IPS-18a (cell line): ENCODE results near the gene SLC15A2.

Experiments
- H3K27ac ChIP-seq: one replicate; pipeline ENCODE4 v1.5.1; 2013; ENCODE audit warnings: low read length
- H3K27me3 ChIP-seq: one replicate; pipeline ENCODE4 v1.6.1; 2013; ENCODE audit warnings: mild to moderate bottlenecking, low read length; ENCODE audit not compliant: control insufficient read depth, insufficient read depth
- H3K36me3 ChIP-seq: one replicate; pipeline ENCODE4 v1.6.1; 2013; ENCODE audit warnings: low read depth, low read length; ENCODE audit not compliant: control insufficient read depth
- H3K4me1 ChIP-seq: one replicate; pipeline ENCODE4 v1.6.1; 2013; ENCODE audit warnings: low read depth, low read length; ENCODE audit not compliant: control insufficient read depth
- H3K4me3 ChIP-seq: one replicate; pipeline ENCODE4 v1.5.1; 2013; ENCODE audit warnings: low read length
- H3K9ac ChIP-seq: one replicate; pipeline ENCODE4 v1.6.1; 2013; ENCODE audit warnings: mild to moderate bottlenecking, low read length, moderate library complexity
- H3K9me3 ChIP-seq: one replicate; pipeline ENCODE4 v1.6.1; 2013; ENCODE audit warnings: low read depth, low read length; ENCODE audit not compliant: control insufficient read depth

SLC15A2 gene

DNA sequence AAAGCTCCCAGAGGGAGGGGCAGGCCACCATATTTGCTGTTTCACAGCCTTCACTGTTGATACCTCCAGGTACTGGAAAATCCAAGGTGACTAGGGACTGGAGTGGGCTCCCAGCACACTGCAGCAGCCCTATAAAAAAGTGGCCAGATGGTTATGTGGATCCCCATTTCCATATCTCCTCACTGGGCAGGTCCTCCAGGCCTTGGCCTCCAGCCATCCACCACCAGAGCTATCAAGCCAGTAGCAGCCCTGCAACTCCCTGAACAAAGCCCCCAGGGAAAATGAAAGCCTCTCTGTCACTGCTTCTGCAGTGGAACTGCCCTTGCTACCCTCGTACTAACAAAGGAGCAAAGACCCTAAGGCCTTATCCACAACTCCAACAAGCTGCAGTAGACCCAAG lies 69.4 kb downstream of the SLC15A2 start:
- H3K27me3 ChIP-seq, result no peaks in the 10 kb centered on the region
- no peaks in the 10 kb centered on the region for H3K9me3 ChIP-seq
- no peak overlapping the region for H3K9ac ChIP-seq
- no peak overlapping the region for H3K27ac ChIP-seq
- peaks cover 4% of the 10 kb centered on the region for H3K4me1 ChIP-seq
- no peaks in the 10 kb centered on the region for H3K36me3 ChIP-seq
- no peak overlapping the region for H3K4me3 ChIP-seq

DNA sequence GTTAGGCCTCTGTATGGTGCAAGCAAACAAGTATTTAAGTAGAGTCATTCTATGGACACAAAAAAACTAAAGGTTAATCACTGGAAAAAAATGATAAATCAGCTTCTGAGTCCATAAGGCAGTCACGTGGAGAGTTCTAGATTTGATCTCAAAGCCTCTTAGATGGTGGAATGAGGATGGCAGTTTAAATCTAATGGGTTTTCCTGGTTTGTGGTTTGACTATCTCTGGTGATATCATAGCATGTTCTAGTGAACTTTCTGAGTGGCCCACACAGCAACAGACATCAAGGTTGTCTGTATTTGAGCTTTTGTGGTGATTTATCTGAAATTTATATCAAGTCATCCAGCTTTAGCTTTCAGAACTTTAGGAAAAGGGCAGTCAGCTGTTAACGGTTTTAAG lies 75.4 kb downstream of the SLC15A2 start:
- Histone ChIP-seq H3K4me3 (no peak overlapping the region), H3K4me1 (no peaks in the 10 kb centered on the region), H3K27ac (no peak overlapping the region), H3K27me3 (no peaks in the 10 kb centered on the region), H3K9me3 (no peaks in the 10 kb centered on the region), H3K36me3 (no peaks in the 10 kb centered on the region), H3K9ac (no peak overlapping the region)

DNA sequence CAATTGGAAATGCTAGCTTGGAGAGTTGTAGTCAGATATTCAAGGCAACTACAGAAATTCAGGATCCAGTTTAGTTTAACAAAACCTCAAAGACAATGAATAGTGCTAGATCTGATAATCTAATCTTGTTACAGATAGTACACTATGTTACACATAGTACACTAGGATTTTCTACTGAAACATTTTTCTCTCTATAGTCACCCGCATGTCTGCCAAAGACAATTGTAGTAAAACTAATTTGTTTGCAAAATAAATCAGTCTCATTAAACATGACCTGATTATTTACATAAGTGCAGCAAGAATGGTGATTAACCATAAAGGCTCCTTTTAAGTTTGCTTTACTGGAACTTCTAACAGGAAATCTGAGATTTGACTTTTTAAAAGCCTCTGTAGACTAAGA lies 75.8 kb downstream of the SLC15A2 start:
- H3K4me3 ChIP-seq, result no peak overlapping the region
- no peaks in the 10 kb centered on the region for H3K4me1 ChIP-seq
- H3K36me3 ChIP-seq, result no peaks in the 10 kb centered on the region
- no peaks in the 10 kb centered on the region for H3K9me3 ChIP-seq
- H3K27ac ChIP-seq, result no peak overlapping the region
- H3K9ac ChIP-seq, result no peak overlapping the region
- H3K27me3 ChIP-seq, result no peaks in the 10 kb centered on the region

DNA sequence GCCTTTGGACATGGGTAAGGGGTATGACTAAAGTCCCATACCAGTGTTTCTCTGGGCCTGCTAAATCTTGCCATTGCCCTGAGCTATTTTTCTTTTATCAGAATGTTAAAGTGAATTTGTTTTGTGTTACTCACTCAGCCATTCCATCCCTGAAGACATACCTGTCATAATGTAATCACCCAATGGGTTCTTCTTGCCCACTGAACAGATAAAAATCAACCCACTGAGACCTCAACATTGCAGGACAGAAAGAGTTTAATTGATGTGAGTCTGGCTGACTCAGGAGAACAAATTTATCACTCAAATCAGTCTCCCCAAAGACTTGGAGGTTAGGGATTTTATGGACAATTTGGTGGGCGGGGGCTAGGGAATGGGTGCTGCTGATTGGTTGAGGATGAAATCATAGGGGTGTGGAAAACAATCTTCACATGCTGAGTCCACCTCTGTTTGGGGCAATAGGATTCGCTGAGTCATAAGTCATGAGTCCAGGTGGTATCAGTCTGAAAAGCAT lies 80.5 kb downstream of the SLC15A2 start:
- no peak overlapping the region for H3K27ac ChIP-seq
- no peak overlapping the region for H3K9ac ChIP-seq
- no peak overlapping the region for H3K4me3 ChIP-seq
- no peaks in the 10 kb centered on the region for H3K9me3 ChIP-seq
- no peaks in the 10 kb centered on the region for H3K36me3 ChIP-seq
- no peaks in the 10 kb centered on the region for H3K27me3 ChIP-seq
- H3K4me1 ChIP-seq, result no peaks in the 10 kb centered on the region

DNA sequence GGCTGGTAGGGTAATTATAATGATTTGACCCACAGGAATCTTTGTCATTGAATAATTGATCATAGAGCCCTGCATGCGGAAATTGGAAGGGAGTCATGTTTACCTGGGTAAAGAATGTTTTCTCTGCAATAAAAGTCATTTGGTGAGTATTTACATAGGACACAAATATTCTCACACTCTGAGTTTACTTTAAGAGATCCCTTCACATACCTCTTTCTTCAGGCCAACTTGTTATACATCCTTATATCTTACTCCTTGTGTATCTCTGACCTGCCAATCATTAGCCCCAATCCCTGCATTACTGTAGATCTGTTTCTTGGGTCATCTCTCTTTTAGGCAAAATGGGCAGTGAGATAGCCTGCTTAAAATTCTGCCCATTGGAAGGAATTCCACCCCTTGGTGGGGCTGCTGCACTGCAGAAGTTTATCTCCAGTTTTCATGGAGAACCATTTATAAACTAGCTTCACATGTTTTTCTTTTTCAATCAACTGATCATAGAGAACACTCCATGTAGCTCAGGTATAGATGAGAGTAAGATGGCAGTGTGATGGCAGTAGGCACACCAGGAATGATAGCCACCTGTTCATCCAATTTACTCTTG lies 81.6 kb downstream of the SLC15A2 start:
- Histone ChIP-seq H3K27ac (no peak overlapping the region), H3K4me1 (no peaks in the 10 kb centered on the region), H3K9ac (no peak overlapping the region)

DNA sequence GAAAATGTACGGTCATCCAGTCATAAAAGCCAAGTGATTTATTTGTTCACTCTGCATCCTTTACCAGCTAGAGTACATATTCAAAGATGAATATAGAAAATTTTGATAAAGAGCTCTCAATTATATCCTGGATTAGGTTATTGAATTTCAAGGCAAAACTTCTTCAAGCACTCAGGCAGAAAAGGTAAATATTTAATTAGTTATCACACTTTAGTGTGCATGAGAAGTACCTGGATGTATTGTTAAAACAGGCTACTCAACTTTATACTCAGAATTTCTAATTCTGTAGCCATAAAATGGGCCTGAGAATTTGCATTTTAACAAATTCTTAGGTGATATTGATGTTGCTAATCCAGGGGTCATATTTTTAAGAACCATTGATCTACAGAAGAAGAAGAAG lies 82.5 kb downstream of the SLC15A2 start:
- Histone ChIP-seq H3K36me3 (no peaks in the 10 kb centered on the region), H3K9ac (no peak overlapping the region), H3K27ac (no peak overlapping the region), H3K27me3 (no peaks in the 10 kb centered on the region), H3K4me1 (no peaks in the 10 kb centered on the region), H3K4me3 (no peak overlapping the region), H3K9me3 (no peaks in the 10 kb centered on the region)

More for the DNA sequence above, 81.6 kb downstream of the SLC15A2 start:
- Histone ChIP-seq H3K27me3 (no peaks in the 10 kb centered on the region), H3K36me3 (no peaks in the 10 kb centered on the region), H3K4me3 (no peak overlapping the region), H3K9me3 (no peaks in the 10 kb centered on the region)

DNA sequence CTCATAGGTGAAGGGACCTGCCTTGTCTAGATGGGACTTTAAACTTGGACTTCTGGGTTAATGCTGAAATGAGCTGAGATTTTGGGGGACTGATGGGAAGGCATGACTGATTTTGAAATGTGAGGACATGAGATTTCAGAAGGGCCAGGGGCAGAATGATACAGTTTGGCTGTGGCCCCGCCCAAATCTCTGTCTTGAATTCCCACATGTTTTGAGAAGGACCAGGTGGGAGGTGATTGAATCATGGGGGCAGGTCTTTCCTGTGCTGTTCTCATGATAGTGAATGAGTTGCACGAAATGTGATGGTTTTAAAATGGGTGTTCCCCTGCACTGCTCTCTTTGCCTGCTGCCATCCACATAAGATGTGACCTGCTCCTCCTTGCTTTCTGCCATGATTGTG lies 85.0 kb downstream of the SLC15A2 start:
- no peaks in the 10 kb centered on the region for H3K9me3 ChIP-seq
- no peaks in the 10 kb centered on the region for H3K27me3 ChIP-seq
- H3K4me1 ChIP-seq, result no peaks in the 10 kb centered on the region
- H3K36me3 ChIP-seq, result no peaks in the 10 kb centered on the region
- H3K4me3 ChIP-seq, result no peak overlapping the region
- no peak overlapping the region for H3K9ac ChIP-seq
- H3K27ac ChIP-seq, result no peak overlapping the region

DNA sequence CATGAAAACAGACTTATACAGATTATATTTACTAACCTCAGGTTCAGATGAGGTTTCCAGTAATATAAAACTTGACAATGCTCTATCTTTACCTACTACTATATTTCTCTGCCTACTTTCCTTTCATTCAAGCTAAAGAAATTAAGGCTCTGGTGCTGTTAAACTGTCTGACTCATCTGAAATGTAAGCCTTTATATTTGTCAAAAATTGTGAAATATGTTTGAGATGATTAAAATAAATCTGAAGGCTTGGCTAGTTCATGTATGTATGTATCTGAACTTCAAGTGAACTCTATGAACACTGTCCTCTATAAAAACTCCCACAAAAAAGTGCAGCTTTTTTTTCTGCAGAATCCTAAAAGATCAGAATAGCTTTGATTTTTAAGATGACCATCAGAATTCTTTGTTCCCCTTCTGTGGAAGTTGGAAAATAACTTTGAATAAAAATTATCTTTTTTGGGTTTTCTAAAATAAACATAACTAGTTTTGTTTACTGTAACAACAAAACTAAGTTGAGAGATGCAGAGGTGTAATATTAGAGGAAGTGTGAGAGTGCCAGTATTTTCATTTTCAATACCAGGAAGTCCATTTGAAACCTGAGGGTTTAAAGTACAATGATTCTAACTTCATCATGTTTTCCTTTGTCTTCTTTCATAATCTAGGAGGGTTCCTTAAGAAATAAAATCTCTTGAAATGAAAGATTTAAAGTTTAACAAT lies 85.7 kb downstream of the SLC15A2 start:
- no peak overlapping the region for H3K9ac ChIP-seq
- no peak overlapping the region for H3K27ac ChIP-seq

DNA sequence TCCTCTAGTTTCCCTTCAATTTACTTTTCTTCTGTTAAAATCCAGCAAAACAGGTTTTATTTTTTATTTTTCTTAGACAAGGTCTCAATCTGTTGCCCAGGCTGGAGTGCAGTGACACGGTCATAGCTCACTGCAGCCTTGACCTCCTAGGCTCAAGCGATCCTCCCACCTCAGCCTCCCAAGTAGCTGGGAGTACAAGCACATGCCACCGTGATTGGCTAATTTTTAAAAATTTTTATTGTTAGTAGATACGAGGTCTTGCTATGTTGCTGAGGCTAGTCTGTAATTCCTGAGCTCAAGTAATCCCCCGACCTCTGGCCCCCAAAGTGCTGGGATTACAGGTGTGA lies 86.2 kb downstream of the SLC15A2 start:
- no peak overlapping the region for H3K9ac ChIP-seq

More for the DNA sequence above, 85.7 kb downstream of the SLC15A2 start:
- no peaks in the 10 kb centered on the region for H3K36me3 ChIP-seq
- no peaks in the 10 kb centered on the region for H3K4me1 ChIP-seq
- no peaks in the 10 kb centered on the region for H3K9me3 ChIP-seq
- no peaks in the 10 kb centered on the region for H3K27me3 ChIP-seq
- H3K4me3 ChIP-seq, result no peak overlapping the region

DNA sequence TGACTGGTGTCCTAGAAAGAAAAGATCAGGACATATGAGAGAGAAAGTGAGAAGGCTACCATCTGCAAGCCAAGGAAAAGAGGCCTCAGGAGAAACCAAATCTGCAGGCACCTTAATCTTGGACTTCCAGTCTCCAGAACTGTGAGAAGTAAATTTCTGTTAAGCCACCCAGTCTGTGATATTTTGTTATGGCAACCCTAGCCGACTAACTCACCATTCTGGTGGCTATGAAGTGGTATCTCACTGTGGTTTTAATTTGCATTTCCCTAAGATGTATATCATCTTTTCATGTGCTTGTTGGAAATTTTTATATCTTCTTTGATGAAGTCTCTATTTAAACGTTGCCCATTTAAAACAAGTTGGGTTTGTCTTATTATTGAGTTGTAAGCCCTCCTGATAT lies 87.3 kb downstream of the SLC15A2 start:
- H3K9ac ChIP-seq, result no peak overlapping the region
- H3K27me3 ChIP-seq, result no peaks in the 10 kb centered on the region
- no peaks in the 10 kb centered on the region for H3K36me3 ChIP-seq
- H3K4me1 ChIP-seq, result no peaks in the 10 kb centered on the region
- H3K9me3 ChIP-seq, result no peaks in the 10 kb centered on the region
- H3K4me3 ChIP-seq, result no peak overlapping the region
- H3K27ac ChIP-seq, result no peak overlapping the region

More for the DNA sequence above, 86.2 kb downstream of the SLC15A2 start:
- Histone ChIP-seq H3K4me1 (no peaks in the 10 kb centered on the region), H3K27ac (no peak overlapping the region), H3K27me3 (no peaks in the 10 kb centered on the region), H3K36me3 (no peaks in the 10 kb centered on the region), H3K9me3 (no peaks in the 10 kb centered on the region), H3K4me3 (no peak overlapping the region)

DNA sequence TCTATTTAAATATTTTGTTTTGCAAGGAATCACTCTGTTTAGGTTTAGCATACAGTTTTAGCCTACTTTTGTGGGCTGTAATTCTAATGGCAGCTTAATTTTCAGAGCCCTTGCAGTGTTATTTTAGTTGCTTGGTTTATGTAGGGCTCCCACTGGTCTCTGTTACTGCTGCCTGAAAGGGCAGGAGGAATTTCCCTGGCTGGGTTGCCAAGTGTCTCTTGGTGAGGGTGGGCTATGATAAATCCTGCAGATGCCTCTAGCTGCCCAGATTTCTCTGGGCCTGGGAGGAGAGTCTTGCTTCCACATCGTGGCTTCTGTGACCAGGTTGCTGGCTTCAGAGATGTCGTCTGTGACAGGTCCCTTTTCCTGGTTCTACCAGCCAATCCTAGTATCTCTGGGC lies 91.6 kb downstream of the SLC15A2 start:
- Histone ChIP-seq H3K9ac (no peak overlapping the region), H3K27ac (no peak overlapping the region), H3K27me3 (no peaks in the 10 kb centered on the region), H3K4me1 (no peaks in the 10 kb centered on the region), H3K36me3 (no peaks in the 10 kb centered on the region), H3K4me3 (no peak overlapping the region), H3K9me3 (no peaks in the 10 kb centered on the region)

DNA sequence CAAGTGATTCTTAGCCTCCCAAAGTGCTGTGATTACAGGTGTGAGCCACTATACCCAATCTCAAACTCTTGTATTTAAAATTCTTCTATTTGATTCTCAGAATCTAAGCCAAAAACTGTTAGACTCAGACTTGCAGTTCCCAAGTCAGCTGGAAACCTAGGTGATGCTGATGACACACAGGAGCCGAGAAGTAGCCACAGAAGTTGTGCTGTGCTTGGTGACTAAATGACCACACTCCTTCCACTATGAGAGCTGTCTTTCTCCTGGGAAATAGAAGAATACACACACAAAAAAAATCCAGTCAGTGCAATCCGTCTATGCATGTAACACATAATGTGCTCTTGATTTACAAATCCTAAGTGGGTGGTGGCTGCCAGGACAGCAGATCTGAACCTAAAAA lies 93.9 kb downstream of the SLC15A2 start:
- H3K4me3 ChIP-seq, result no peak overlapping the region
- H3K36me3 ChIP-seq, result no peaks in the 10 kb centered on the region
- no peaks in the 10 kb centered on the region for H3K27me3 ChIP-seq
- H3K9ac ChIP-seq, result no peak overlapping the region
- H3K4me1 ChIP-seq, result no peaks in the 10 kb centered on the region
- H3K9me3 ChIP-seq, result no peaks in the 10 kb centered on the region
- no peak overlapping the region for H3K27ac ChIP-seq
